KOPT-K1 (cell line): Measurements from ENCODE around the gene VLDLR.

Experiments used
- H3K27ac ChIP-seq: fragments of 200-600 bp; sonication (generic); 2 replicates; pipeline ENCODE4 v1.5.1; 2016; ENCODE audit warnings: antibody characterized with exemption, mild to moderate bottlenecking, low read depth, low read length; ENCODE audit not compliant: poor library complexity, severe bottlenecking
- H3K36me3 ChIP-seq: fragments of 200-600 bp; sonication (generic); 2 replicates; pipeline ENCODE4 v1.5.1; 2017; ENCODE audit warnings: antibody characterized with exemption, mild to moderate bottlenecking, low read length, moderate library complexity; ENCODE audit not compliant: insufficient read depth
- H3K9me3 ChIP-seq: fragments of 200-600 bp; sonication (generic); 2 replicates; pipeline ENCODE4 v1.5.1; 2017; ENCODE audit warnings: antibody characterized with exemption, low read length, mild to moderate bottlenecking; ENCODE audit not compliant: insufficient read depth, poor library complexity, severe bottlenecking

VLDLR gene

DNA sequence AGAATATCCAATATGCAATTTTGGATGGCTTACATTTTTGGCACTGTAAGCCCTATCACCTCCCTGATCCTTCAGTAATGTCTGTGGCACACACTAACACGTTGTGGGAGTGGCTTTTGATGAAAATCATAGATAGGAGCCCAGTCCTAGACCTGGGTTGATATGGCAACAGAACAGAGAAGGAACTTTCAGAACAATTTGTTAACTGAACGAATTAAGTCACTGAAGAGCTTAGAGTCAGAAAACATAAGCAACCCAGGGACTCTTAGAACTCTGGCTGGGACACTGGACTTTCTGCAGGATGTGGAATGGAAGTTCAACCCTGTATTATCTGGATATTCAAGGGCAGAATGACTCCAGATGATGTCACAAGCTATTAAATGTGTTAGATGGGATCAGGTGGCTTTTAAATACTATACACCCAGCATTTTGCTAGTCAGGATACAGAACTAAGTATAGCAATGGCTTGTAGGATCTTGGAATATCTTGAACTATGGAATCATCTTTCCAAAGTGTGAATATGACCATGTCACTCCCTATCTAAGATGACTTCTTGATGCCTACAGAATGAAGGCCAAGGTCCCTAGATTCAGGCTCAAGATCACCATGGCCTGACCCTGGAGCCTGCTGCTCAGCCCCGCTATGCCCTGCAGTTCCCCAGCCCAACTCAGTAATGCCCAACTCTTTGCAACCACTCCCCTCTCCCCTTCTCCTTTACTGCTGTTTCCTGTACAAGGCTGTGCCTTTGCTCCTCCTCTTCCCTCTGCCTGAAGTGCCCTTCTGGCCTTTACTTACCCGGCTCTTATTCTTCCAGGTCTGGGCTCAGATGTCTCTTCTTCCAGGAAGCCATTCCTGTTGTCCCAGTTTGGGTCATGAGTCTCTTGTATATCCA is 42.8 kb downstream of the VLDLR start:
- Histone ChIP-seq H3K9me3 (no peaks in the 10 kb centered on the region), H3K36me3 (no peaks in the 10 kb centered on the region)

DNA sequence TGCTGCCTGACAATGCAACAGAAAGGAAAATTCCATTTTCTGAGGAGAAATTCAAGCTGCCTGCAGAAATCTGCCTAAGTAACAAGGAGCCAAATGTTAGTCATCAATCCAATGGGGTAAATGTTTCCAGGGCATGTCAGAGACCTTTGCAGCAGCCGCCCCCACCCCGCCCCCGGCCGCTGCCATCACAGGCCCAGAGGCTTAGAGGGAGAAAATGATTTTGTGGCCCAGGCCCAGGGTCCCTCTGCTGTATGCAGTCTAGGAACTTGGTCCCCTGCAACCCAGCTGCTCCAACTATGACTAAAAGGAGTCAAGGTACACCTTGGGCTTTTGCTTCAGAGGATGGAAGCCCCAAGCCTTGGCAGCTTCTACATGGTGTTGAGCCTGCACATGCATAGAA is 45.0 kb downstream of the VLDLR start:
- Histone ChIP-seq H3K27ac (no peak overlapping the region), H3K9me3 (no peaks in the 10 kb centered on the region), H3K36me3 (no peaks in the 10 kb centered on the region)

More for the DNA sequence above, 42.8 kb downstream of the VLDLR start:
- no peak overlapping the region for H3K27ac ChIP-seq

- H3K9me3 ChIP-seq, result no peaks in the 10 kb centered on the region
- H3K36me3 ChIP-seq, result no peaks in the 10 kb centered on the region
- no peak overlapping the region for H3K27ac ChIP-seq
Measured at GRCh38 chr9:2673161-2673560, 51.6 kb downstream of the VLDLR start.

- Histone ChIP-seq H3K27ac (no peak overlapping the region), H3K9me3 (no peaks in the 10 kb centered on the region), H3K36me3 (no peaks in the 10 kb centered on the region)
Measured at GRCh38 chr9:2674141-2674824, 52.7 kb downstream of the VLDLR start.

DNA sequence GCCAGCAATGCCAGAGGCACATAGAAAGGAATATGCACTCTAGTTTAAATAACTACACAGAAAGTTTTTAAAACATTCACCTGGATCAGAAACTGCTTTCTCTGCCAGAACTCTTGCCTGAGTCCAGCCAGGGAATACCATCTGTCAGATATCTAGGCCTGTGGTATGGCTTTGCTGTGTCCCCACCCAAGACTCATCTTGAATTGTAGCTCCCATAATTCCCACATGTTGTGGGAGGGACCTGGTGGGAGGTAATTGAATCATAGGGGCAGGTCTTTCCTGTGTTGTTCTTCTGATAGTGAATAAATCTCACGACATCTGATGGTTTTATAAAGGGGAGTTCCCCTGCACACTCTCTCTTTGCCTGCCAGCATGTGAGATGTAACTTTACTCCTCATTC is 54.2 kb downstream of the VLDLR start:
- Histone ChIP-seq H3K9me3 (no peaks in the 10 kb centered on the region), H3K36me3 (no peaks in the 10 kb centered on the region), H3K27ac (no peak overlapping the region)

DNA sequence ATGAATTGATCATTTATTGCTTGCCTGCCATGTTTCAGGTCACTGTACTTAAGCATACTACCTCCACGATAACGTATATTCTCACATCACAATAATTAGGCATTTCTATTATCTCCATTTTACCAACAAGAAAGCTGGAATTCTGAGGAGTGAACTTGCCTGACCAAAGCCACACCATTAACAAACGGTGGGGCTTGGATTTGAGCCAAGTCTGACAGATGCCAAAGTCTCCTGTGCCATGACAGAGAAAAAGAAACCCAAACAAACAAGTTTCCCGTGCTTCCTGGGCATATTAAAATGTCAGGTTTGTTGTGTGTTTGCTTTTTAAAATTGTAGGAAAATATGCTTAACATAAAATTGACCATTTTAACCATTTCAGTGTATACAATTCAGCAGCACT is 54.9 kb downstream of the VLDLR start:
- H3K27ac ChIP-seq, result no peak overlapping the region
- H3K36me3 ChIP-seq, result no peaks in the 10 kb centered on the region
- no peaks in the 10 kb centered on the region for H3K9me3 ChIP-seq

DNA sequence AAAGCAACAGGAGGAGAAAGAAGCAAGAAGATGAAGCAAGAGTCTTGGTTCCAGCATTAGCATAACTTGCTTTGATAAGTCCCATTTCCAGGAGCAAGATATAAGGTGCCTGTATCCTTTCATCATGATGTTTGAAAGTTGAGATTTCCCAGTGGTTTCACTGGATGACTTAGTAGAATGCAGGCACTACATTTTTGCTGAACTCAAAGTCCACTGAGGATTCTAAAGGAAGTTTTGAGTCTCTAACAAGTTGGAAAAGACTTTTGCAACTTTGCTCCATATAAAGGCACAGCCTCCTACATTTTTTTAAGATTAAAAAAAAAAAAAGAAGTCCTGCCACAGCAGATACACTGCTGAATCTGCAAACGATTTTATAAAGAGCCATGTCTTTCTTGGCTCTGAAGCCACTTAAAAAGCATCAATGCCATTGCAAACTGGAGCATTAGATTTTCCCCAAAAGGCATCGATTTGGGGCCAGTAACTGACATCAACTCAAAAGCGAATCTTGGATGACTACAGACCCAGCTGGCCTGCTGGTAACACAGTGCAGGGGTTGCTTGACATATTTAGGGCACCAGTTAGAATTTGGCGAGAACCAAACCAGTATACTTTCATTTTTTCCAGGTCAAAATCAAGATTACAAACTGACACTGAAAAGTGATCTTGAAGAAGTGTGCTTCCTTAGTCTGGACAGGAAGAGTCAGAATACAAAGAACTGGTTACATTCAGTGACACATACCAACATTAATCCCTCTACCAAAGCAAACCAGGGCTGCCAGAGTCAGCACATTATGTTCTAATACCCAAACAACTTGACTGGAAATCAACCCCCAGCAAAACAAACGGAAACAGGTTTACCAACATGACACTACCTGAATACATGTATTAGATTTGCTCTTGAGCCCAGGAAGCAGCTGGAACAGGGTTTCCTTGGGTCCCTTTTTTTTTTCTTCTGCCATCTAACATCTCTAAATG is 56.6 kb downstream of the VLDLR start:
- Histone ChIP-seq H3K36me3 (no peaks in the 10 kb centered on the region), H3K9me3 (no peaks in the 10 kb centered on the region), H3K27ac (no peak overlapping the region)

GRCh38 chr9:2679011-2679410 is 57.4 kb downstream of the VLDLR start:
- H3K9me3 ChIP-seq, result no peaks in the 10 kb centered on the region
- H3K36me3 ChIP-seq, result no peaks in the 10 kb centered on the region
- no peak overlapping the region for H3K27ac ChIP-seq

DNA sequence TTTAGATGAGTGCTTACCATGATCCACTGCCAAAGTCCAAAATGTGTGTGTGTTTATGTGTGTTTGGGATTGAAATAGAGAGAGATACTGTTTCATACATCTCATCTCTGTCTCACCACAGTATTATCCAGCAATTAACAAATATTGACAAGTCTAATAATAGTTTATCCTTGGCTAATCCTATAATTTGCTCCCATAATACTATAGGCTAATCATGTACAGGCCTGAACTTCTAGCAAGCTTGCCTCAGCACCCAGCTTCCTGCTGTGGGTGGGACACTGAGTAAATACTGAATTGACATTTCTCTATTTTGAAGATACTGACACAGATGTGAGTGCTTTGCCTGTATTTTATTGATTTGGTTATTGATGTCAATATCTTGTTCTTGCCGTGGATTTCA is 60.4 kb downstream of the VLDLR start:
- no peaks in the 10 kb centered on the region for H3K9me3 ChIP-seq
- no peak overlapping the region for H3K27ac ChIP-seq
- H3K36me3 ChIP-seq, result no peaks in the 10 kb centered on the region

DNA sequence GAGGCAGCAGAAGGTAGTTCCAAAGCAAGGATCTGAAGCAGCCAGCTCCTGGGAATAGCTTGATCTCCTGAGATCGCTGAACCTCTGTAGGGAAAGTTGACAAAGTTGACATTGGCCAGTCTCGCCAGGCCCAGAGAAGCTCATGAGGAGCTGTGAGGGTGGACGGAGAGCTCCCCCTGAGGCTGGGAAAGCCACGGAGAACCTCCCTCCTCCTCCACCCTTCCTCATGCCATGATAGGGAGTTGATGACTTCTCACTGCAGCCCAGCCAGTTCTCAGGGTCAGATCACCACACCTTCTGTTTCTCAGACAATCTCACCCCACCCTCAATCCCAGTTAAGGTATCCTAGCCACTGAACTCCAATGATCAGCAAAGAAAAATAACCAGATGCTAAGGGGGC is 65.3 kb downstream of the VLDLR start:
- no peaks in the 10 kb centered on the region for H3K9me3 ChIP-seq
- no peak overlapping the region for H3K27ac ChIP-seq
- H3K36me3 ChIP-seq, result no peaks in the 10 kb centered on the region

DNA sequence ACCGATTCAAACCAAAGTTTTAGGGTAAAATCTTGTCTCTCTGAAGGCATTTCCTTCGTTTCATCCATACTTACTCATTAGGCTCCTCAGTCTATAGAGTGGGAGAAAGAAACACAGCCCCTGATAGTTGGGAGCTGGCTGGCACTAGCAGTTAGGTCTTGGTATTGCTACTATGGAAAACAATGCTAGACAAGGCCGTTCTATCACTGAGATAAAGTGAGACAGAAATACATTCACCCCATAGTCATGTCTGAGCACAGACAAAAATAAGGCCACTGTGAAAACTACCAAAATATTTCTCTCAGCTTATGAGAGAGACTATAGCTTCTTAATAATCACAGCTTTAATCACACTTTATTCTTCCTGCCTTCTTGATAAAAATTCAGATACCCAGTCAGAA is 67.0 kb downstream of the VLDLR start:
- H3K36me3 ChIP-seq, result no peaks in the 10 kb centered on the region
- H3K27ac ChIP-seq, result no peak overlapping the region
- H3K9me3 ChIP-seq, result no peaks in the 10 kb centered on the region

DNA sequence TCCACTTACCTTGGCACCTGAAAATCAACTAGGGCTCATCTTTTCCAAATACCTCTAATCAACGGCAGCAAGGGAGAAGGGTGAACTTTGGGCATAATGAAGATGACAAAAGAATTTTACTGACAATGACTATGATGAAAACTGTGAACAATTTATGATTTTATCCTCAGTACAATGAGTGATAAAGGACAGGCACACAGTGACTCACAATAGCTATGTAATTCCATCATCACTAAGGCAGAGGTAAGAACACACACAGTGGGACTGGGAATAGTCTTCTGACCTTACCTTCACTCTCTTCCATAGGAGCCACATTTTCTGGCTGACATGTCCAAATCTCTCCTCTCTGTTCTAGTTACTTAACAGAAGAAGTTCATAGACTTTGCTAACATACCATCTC is 69.6 kb downstream of the VLDLR start:
- no peaks in the 10 kb centered on the region for H3K9me3 ChIP-seq
- H3K36me3 ChIP-seq, result no peaks in the 10 kb centered on the region
- H3K27ac ChIP-seq, result no peak overlapping the region

DNA sequence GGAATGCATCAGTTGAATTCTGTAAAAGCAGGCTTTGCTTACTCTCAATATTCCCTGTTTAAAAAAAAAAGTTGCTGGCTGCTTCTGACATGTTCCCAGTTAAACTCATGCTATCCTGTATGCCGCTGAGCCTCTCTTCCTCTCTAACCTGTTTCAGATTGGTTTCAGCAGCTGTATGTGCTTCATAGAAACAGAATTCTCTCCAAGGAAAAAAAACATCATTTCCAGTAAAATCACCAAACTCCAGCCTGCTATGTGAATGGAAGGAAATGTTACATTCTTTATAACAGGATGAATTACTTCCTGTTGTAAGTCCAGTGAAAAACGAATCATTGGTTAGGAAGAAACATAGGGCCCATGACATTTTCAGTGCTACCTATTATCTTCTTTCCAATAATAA is 70.0 kb downstream of the VLDLR start:
- no peak overlapping the region for H3K27ac ChIP-seq
- no peaks in the 10 kb centered on the region for H3K36me3 ChIP-seq
- no peaks in the 10 kb centered on the region for H3K9me3 ChIP-seq

DNA sequence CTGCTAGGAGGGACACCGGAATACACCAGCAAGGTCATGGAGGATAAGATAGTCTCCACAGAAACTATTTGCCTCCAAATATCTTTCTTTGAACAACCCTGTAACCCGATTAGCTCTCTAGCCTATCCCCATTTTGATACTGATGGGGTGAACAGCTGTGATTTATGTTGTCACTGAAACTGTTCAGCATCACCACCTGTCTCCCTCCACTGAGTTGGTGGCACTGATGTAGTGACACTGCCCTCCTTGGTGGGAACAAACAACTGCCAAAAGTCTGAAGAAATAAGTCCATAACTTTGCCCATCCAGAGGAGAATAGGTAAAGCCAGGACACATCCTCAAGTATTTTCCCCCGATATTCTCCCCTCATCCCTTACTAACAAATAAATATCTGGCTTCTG is 71.5 kb downstream of the VLDLR start:
- Histone ChIP-seq H3K27ac (no peak overlapping the region), H3K9me3 (no peaks in the 10 kb centered on the region), H3K36me3 (no peaks in the 10 kb centered on the region)

DNA sequence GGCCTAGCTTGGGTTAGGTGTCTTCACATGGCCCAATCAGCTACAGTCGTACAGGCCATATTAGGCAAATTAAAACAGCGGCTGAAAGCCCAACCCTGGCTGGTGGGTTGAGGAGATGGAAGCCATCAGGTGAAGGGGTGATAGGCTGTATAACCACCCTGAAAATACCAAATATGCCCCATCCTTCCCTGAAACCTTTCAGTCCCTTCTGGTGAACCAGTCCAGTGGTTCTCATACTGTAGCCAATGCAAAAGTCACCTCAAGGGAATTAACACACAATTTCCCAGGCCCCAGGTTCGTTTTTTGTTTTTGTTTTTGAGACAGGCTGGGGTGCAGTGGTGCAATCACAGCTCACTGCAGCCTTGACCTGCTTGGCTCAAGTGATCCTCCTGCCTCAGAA is 75.9 kb downstream of the VLDLR start:
- no peaks in the 10 kb centered on the region for H3K36me3 ChIP-seq
- H3K9me3 ChIP-seq, result no peaks in the 10 kb centered on the region
- no peak overlapping the region for H3K27ac ChIP-seq
